PC-9 (cell line): Measurements from ENCODE around the gene DCTD. TPM values are rescaled to one million over a fixed set of nuclear protein-coding genes. Genes with fewer than 3 reads are reported as not detected.

Source experiments
- Bru-seq: library from RNA; stranded (reverse); fragments of 400-500 nt; gene quantifications from one replicate; lab custom pipeline; 2021; lab: Mats Ljungman, UMichigan
- BruChase-seq, 2 experiments: library from RNA; stranded (reverse); fragments of 400-500 nt; gene quantifications; one replicate each; lab custom pipeline; 2021; lab: Mats Ljungman, UMichigan
- BruUV-seq: library from RNA; stranded (reverse); fragments of 400-500 nt; replicated peaks from 2 replicates; lab custom pipeline; 2021; lab: Mats Ljungman, UMichigan
- CTCF ChIA-PET: fragments of 300-600 bp; sonication (Branson Sonifier 250); formaldehyde crosslinking; loops from one replicate; lab custom pipeline; 2022; ENCODE audit warnings: antibody characterized with exemption; lab: Charles Lee
- POLR2A ChIA-PET: fragments of 300-600 bp; sonication (Branson Sonifier 250); formaldehyde crosslinking; loops from one replicate; lab custom pipeline; 2022; ENCODE audit warnings: antibody characterized with exemption; ENCODE audit not compliant: unreplicated experiment; lab: Charles Lee
- DNase-seq, 2 experiments: peaks; one replicate each; pipeline versions ENCODE4 v3.0.0 to v3.0.0-alpha.2; 2015 to 2022; ENCODE audit warnings: mixed read lengths in 1 of 2
- H2AFZ ChIP-seq: fragments of 200-600 bp; sonication (generic); 2 replicates; pipeline ENCODE4 v1.8.1; 2017; ENCODE audit warnings: antibody characterized with exemption
- H3F3A ChIP-seq: fragments of 200-600 bp; sonication (generic); 2 replicates; pipeline ENCODE4 v1.8.1; 2017; ENCODE audit warnings: antibody characterized with exemption, mild to moderate bottlenecking, low read depth; ENCODE audit not compliant: insufficient read depth
- H3K27ac ChIP-seq: fragments of 200-600 bp; sonication (generic); 2 replicates; pipeline ENCODE4 v1.6.1; 2016; ENCODE audit warnings: mixed run types
- H3K27me3 ChIP-seq: fragments of 200-600 bp; sonication (generic); 2 replicates; pipeline ENCODE4 v1.6.1; 2016; ENCODE audit warnings: low read depth, mixed run types; ENCODE audit not compliant: insufficient read depth
- H3K36me3 ChIP-seq: fragments of 200-600 bp; sonication (generic); 2 replicates; pipeline ENCODE4 v1.6.1; 2016; ENCODE audit warnings: low read depth, mixed run types
- H3K4me1 ChIP-seq: fragments of 200-600 bp; sonication (generic); replicated peaks from 2 replicates; pipeline ENCODE4 v1.6.1; 2016; ENCODE audit warnings: mixed run types; ENCODE audit not compliant: insufficient read depth
- H3K4me2 ChIP-seq: fragments of 200-600 bp; sonication (generic); 2 replicates; pipeline ENCODE4 v1.6.1; 2017; ENCODE audit warnings: mixed run types
- H3K4me3 ChIP-seq: fragments of 200-600 bp; sonication (generic); 2 replicates; pipeline ENCODE4 v1.6.1; 2016; ENCODE audit warnings: mixed run types
- H3K79me2 ChIP-seq: fragments of 200-600 bp; sonication (generic); 2 replicates; pipeline ENCODE4 v1.6.1; 2017; ENCODE audit warnings: low read depth, mixed run types
- H3K9me2 ChIP-seq: fragments of 200-600 bp; sonication (generic); 2 replicates; pipeline ENCODE4 v1.8.1; 2017; ENCODE audit warnings: mild to moderate bottlenecking; ENCODE audit not compliant: insufficient read depth
- H3K9me3 ChIP-seq: fragments of 200-600 bp; sonication (generic); 2 replicates; pipeline ENCODE4 v1.8.1; 2016; ENCODE audit warnings: low read depth; ENCODE audit not compliant: insufficient read depth
- H4K20me1 ChIP-seq: fragments of 200-600 bp; sonication (generic); 2 replicates; pipeline ENCODE4 v1.8.1; 2017; ENCODE audit not compliant: insufficient read depth
- EZH2 ChIP-seq: fragments of 200-600 bp; sonication (generic); IDR thresholded peaks from 2 replicates; pipeline ENCODE4 v1.8.0; 2017; ENCODE audit warnings: antibody characterized with exemption, low read depth
- intact Hi-C: fragments of 100-400 bp; cut with micrococcal nuclease; formaldehyde crosslinking; loops from one replicate; pipeline ENCODE4 v1.10.0; 2022; ENCODE audit not compliant: unreplicated experiment
- long read RNA-seq: library from polyadenylated mRNA; stranded (forward); transcript quantifications from one replicate; pipeline ENCODE4 v2.0.0, GENCODE V29; 2022
- total RNA-seq: library from RNA; stranded (reverse); gene quantifications from 2 replicates; pipeline ENCODE4 v1.2.3, GENCODE V29; 2021
- TF ChIP-seq, protein P1 (sequence below): fragments of 200-600 bp; sonication (generic); conservative IDR thresholded peaks from 2 replicates; pipeline ENCODE4 v1.6.1; 2017; ENCODE audit warnings: mixed run types, antibody characterized with exemption, mild to moderate bottlenecking, moderate library complexity

Gene DCTD
- total RNA-seq (116 and 117 TPM in 2 replicates), Bru-seq, nascent RNA (percentile 83 among the genes with signal in this experiment), BruChase-seq, experiment 1, labeled RNA remaining after a 2-hour chase (percentile 74 among the genes with signal in this experiment), BruChase-seq, experiment 2, labeled RNA remaining after a 6-hour chase (percentile 87 among the genes with signal in this experiment)
- long read RNA-seq, transcript DCTD-201 (6 exons, 1,931 nt): major isoform, 69 of 123 reads
- long read RNA-seq, transcript DCTD-202 (6 exons, 1,972 nt): minor isoform, 22 of 123 reads
- long read RNA-seq, partial matches to known transcripts: 6 of 123 reads
- long read RNA-seq, other reads (novel, unspliced or antisense): 23 of 123 reads

DNA sequence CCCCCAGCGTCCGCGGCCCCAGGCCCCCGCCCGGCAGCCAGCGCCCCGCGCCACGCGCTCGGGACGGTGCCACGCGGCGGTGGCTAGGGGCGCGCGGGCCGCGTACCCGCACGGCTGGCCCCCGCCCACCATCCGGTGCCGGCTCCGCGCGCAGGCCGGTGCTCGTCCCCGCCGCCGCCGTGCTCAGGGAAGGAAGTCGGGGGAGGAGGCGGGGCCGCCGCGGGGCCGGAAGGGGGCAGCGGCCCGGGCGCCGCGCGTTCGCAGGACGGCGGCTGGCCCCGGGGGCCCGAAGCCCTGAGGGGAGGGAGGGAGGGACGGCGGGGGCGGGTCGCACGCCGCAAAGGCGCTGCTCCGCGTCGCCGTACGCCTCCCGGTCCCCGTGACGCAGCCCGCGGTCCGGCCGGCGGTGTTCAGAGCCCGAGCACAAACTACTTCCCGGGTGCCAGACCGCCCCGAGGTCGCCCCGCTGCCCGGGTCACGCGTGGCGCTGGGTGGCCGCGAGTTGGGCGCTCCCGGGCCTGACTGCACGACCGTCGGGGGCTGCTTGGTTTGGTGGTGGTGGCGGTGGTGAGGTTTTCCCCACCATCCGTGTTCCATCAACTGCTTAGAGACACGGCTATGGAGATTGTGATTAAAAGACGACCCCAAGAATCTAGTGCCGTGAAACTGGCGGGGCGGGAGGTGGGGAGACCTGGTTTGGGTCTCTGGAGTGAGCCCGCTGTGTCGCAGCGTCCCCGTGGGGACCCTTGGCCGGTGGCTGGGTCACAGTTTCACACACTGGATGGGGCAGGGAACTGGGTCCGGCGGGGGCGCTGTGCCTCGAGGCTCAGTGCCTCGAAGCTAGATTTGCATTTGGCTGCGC, at the start of gene DCTD:
TSS of gene DCTD (minus strand) at position 205 of the 862 bp plus-strand sequence. CDS start 1,818 bp downstream, outside the sequence.
- 0 out of 2 replicates have a peak, but pooled peaks cover 3% of the 10 kb centered on the region for H3K27me3 ChIP-seq
- POLR2A ChIA-PET: no interaction called here
- 0 out of 2 replicates have a peak, but pooled peaks cover 4% of the 10 kb centered on the region for H3K4me1 ChIP-seq
- H3K79me2 ChIP-seq: peaks cover 10% of the 10 kb centered on the region; the same call in 1 of the 2 replicates
- no peaks in the 10 kb centered on the region for H3K9me3 ChIP-seq
- BruUV-seq: TSS peak; percentile 91
- no peaks in the 10 kb centered on the region for H3F3A ChIP-seq
- peak in 1 of 2 experiments; percentile 76 for DNase-seq
- TF ChIP-seq, protein P1, sequence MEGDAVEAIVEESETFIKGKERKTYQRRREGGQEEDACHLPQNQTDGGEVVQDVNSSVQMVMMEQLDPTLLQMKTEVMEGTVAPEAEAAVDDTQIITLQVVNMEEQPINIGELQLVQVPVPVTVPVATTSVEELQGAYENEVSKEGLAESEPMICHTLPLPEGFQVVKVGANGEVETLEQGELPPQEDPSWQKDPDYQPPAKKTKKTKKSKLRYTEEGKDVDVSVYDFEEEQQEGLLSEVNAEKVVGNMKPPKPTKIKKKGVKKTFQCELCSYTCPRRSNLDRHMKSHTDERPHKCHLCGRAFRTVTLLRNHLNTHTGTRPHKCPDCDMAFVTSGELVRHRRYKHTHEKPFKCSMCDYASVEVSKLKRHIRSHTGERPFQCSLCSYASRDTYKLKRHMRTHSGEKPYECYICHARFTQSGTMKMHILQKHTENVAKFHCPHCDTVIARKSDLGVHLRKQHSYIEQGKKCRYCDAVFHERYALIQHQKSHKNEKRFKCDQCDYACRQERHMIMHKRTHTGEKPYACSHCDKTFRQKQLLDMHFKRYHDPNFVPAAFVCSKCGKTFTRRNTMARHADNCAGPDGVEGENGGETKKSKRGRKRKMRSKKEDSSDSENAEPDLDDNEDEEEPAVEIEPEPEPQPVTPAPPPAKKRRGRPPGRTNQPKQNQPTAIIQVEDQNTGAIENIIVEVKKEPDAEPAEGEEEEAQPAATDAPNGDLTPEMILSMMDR: no peak; the same call in 1 of the 2 replicates
- TF ChIP-seq EZH2: no peak
- H3K27ac ChIP-seq: 0 out of 2 replicates have a peak within 1 kb of the TSS, but pooled peaks have one; percentile 26
- H3K4me2 ChIP-seq: peak within 1 kb of the TSS; percentile 82
- no peaks in the 10 kb centered on the region for H3K9me2 ChIP-seq
- CTCF ChIA-PET: interaction anchor here (0.7 kb wide), 1 partner anchor 490 kb away, joined by 3 read pairs; no protein-coding TSS in a partner anchor
- H3K4me3 ChIP-seq: peak within 1 kb of the TSS; percentile 79
- H2AFZ ChIP-seq: peak within 1 kb of the TSS; percentile 95
- intact Hi-C loops: loop anchor here (2.0 kb wide), 1 partner anchor 111 kb away; no protein-coding TSS in a partner anchor
- H3K36me3 ChIP-seq: no peaks in the 10 kb centered on the region; the same call in 1 of the 2 replicates
- H4K20me1 ChIP-seq: no peaks in the 10 kb centered on the region

DNA sequence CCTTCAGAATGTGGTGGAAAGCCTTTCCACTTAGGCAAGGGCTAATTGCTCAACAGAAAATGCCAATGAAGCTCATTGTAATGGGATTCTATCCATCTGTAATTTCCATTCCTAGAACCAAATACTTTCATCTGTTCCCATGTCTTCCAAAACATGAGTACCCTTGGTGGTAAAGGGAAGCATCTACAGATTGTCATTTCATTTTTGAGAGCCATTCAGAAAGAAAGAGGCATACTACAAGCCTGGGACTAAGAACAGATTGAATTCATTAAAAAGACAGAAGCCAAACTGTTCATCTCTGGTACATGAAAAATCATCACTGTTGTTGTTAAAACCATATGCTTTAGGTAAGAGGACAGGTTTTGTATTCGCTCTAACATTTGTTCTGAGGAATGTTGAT, 43.6 kb upstream of the DCTD start:
- H4K20me1 ChIP-seq: no peaks in the 10 kb centered on the region
- H3K9me2 ChIP-seq: no peaks in the 10 kb centered on the region
- H3F3A ChIP-seq: no peaks in the 10 kb centered on the region
- intact Hi-C loops: no loop called here
- H3K27ac ChIP-seq: no peak overlapping the region
- H3K4me1 ChIP-seq: no peaks in the 10 kb centered on the region
- no peak overlapping the region for H2AFZ ChIP-seq
- no peak for DNase-seq
- no peaks in the 10 kb centered on the region for H3K27me3 ChIP-seq
- H3K4me2 ChIP-seq: no peak overlapping the region
- H3K4me3 ChIP-seq: no peak overlapping the region
- no peaks in the 10 kb centered on the region for H3K79me2 ChIP-seq
- no TSS peak for BruUV-seq
- TF ChIP-seq, protein P1: no peak
- TF ChIP-seq EZH2: no peak
- no peaks in the 10 kb centered on the region for H3K36me3 ChIP-seq
- POLR2A ChIA-PET: no interaction called here
- H3K9me3 ChIP-seq: no peaks in the 10 kb centered on the region
- CTCF ChIA-PET: no interaction called here

DNA sequence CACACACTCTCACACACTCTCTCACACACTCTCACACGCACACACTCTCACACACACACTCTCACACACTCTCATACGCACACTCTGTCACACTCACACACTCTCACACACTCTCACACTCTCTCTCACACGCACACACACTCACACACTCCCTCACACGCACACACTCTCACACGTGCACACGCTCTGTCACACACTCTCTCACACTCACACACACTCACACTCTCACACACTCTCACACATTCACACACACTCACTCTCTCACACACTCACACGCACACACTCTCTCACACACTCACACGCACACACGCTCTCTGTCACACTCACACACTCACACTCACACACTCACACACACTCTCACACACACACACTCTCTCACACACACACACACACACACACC, 43.0 kb upstream of the DCTD start:
- ChIA-PET CTCF (no interaction called here), POLR2A (no interaction called here)
- no peaks in the 10 kb centered on the region for H3K36me3 ChIP-seq
- no TSS peak for BruUV-seq
- H3K79me2 ChIP-seq: no peaks in the 10 kb centered on the region
- H4K20me1 ChIP-seq: no peaks in the 10 kb centered on the region
- H3K9me3 ChIP-seq: no peaks in the 10 kb centered on the region
- H3K4me2 ChIP-seq: no peak overlapping the region
- H3K4me1 ChIP-seq: no peaks in the 10 kb centered on the region
- TF ChIP-seq EZH2: no peak
- TF ChIP-seq, protein P1: no peak
- no peak overlapping the region for H3K27ac ChIP-seq
- intact Hi-C loops: no loop called here
- no peak for DNase-seq
- no peak overlapping the region for H3K4me3 ChIP-seq
- no peak overlapping the region for H2AFZ ChIP-seq
- no peaks in the 10 kb centered on the region for H3K27me3 ChIP-seq
- H3K9me2 ChIP-seq: no peaks in the 10 kb centered on the region
- no peaks in the 10 kb centered on the region for H3F3A ChIP-seq
